ENCODE measurements around the gene KAZN. TPM values are rescaled to one million over a fixed set of nuclear protein-coding genes. Genes with fewer than 3 reads are reported as not detected.

KAZN gene
- total RNA-seq, 2 donors from 2014 or later, result 3.4 to 12.2 TPM

DNA sequence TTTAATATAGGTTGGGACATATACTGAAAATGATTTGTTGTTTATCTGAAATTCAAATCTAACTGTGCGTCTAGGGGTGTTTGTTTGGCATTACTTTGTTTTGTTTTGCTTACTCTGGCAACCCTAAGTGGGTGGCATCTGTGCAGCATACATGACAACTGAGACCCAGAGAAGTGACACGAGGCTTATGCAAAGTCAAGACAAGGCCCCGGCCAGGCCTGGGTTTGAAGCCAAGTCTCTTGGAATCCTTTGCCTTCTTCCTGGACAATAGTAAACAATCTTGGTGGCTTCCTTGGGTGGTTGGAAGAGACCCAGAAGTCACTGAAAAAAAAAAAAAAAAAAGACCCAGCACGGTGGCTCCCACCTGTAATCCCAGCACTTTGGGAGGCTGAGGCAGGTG is 357.5 kb downstream of the KAZN start:
- WGBS, 2 donors, result 69 to 70% methylated on average over 4 of the region's 4 CpGs
- DNase-seq (no peak), ATAC-seq (no peak)
- no peaks in the 10 kb centered on the region for H3K27me3 ChIP-seq
- no peak overlapping the region for H3K4me3 ChIP-seq
- peak overlapping the region in 1 of 4 donors; percentile 14 for H3K27ac ChIP-seq
- no peaks in the 10 kb centered on the region for H3K36me3 ChIP-seq (replicated peaks in 1 of 2; ENCODE audit: insufficient read depth in 1 of 2, low read depth in 2 of 2)
- H3K9me3 ChIP-seq, result no peaks in the 10 kb centered on the region
- intact Hi-C loops (cut with DNase I), result no loop called here
- no peak for TF ChIP-seq POLR2A (IDR thresholded peaks at IDR 0.05)
- TF ChIP-seq, protein P1, sequence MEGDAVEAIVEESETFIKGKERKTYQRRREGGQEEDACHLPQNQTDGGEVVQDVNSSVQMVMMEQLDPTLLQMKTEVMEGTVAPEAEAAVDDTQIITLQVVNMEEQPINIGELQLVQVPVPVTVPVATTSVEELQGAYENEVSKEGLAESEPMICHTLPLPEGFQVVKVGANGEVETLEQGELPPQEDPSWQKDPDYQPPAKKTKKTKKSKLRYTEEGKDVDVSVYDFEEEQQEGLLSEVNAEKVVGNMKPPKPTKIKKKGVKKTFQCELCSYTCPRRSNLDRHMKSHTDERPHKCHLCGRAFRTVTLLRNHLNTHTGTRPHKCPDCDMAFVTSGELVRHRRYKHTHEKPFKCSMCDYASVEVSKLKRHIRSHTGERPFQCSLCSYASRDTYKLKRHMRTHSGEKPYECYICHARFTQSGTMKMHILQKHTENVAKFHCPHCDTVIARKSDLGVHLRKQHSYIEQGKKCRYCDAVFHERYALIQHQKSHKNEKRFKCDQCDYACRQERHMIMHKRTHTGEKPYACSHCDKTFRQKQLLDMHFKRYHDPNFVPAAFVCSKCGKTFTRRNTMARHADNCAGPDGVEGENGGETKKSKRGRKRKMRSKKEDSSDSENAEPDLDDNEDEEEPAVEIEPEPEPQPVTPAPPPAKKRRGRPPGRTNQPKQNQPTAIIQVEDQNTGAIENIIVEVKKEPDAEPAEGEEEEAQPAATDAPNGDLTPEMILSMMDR (IDR thresholded peaks at IDR 0.05), result no peak
- peaks cover 23% of the 10 kb centered on the region for H3K4me1 ChIP-seq

DNA sequence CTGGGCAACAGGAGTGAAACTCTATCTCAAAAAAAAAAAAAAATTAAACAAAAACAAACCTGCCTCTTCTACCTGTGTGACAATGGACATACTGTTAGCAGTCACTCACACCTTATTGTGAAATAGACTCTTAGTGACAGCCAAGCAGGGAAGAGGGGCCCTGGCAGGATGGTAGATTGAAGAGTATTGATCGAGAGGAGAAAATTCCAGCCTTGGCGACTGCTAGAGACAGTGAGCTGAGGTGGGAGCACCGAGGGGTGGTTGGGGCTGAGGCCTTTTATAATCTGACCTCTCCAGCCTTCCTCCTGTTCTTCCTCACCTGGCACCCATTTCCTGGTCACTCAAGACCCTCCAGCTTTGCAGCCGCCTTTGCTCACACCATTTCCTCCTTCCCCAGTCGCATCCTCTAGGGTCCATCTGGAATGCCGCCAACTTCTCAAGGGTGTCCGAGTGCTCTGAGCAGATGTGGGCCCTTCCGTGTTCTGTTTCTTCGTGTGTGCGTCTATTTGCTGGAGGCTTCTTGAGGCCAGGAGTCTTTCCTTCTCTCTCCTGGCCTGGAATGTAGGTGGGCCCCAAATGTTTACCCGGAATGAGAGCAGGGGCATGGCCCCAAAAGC is 358.2 kb downstream of the KAZN start:
- DNase-seq (no peak), ATAC-seq (no peak)
- Histone ChIP-seq H3K27me3 (no peaks in the 10 kb centered on the region), H3K4me3 (no peak overlapping the region), H3K4me1 (peaks cover 23% of the 10 kb centered on the region), H3K36me3 (replicated peaks in 1 of 2; ENCODE audit: insufficient read depth in 1 of 2, low read depth in 2 of 2) (no peaks in the 10 kb centered on the region), H3K9me3 (no peaks in the 10 kb centered on the region), H3K27ac (no peak overlapping the region)
- no peak for TF ChIP-seq POLR2A (IDR thresholded peaks at IDR 0.05)
- TF ChIP-seq, protein P1 (IDR thresholded peaks at IDR 0.05), result no peak
- intact Hi-C loops (cut with DNase I), result no loop called here
- WGBS, 2 donors, result 78 to 90% methylated on average over 11 of the region's 11 CpGs

DNA sequence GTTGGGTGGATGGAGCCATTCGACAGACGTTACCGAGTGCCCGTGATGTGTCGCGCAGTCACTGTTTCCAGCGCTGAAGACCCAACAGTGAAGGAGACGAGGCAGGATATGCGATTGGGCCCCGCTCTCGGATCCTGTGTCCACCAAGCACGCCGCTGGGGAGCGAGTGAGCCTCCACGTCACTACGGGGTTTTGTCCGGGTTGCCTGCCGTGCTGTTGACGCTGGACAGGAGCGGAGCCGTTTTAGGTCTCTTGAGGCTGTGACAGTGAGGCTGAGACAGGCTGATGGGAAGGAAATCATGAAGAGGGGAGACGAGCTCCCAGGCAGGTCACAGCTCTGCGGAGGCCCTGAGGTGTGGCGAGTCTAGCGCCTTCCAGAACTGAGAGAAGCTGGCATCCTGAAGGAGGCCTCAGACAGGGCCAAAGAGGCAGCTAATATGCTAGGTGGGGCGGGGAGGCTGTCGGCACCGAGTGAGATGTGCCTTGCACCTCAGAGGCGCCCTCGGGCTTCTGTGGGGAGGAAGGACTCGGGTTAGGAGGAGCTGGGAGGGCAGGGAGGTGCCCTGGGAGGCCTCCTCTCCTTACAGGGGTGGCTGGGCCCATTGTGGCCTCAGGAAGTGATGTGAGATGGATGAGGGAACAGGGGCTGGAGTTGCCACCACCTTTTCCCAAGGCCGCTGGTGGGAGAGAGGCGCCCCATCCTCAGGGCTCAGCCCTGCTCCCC is 359.1 kb downstream of the KAZN start:
- Histone ChIP-seq H3K9me3 (no peaks in the 10 kb centered on the region), H3K36me3 (replicated peaks in 1 of 2; ENCODE audit: insufficient read depth in 1 of 2, low read depth in 2 of 2) (no peaks in the 10 kb centered on the region), H3K4me3 (no peak overlapping the region), H3K27ac (no peak overlapping the region), H3K27me3 (no peaks in the 10 kb centered on the region), H3K4me1 (peaks cover 21% of the 10 kb centered on the region)
- WGBS, 2 donors, result 94 to 97% methylated on average over 24 to 32 of the region's 33 CpGs
- DNase-seq, result no peak
- ATAC-seq, result no peak
- TF ChIP-seq, protein P1 (IDR thresholded peaks at IDR 0.05), result no peak
- TF ChIP-seq POLR2A (IDR thresholded peaks at IDR 0.05), result no peak
- intact Hi-C loops (cut with DNase I), result no loop called here

DNA sequence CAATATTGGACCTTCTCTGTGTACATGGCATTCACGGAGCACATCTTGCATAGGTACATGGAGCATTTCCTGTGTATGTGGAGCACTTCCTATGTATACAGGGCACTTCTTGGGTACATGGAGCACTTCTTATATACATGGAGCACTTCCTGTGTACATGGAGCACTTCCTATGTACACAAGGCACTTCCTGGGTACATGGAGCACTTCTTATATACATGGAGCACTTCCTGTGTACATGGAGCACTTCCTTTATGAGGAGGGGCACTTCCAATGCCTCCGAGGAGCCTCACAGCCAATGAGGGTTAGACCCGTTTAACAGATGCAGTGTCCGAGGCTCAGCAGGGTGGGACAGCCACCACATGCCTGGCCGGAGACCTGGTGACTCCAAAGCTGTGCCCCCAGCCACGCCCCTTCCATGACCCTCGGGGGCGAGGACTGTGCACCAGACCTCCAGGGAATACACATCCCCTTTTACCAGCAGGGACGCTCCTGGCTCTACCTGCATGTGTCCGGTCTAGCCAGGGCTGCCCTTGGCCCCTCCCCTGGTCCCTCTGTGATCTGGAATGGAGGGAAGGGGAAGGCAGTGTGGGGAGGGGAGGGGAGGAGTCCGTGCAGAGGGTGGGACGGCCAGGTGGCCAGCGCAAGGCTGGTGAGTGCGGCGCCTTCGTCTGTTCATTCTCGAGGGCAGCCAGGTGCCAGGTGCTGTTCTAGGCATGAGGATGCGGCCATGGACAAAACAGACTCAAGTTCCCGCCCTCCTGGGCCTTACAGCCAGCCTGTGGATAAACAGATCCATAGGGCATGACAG is 360.0 kb downstream of the KAZN start:
- intact Hi-C loops (cut with DNase I), result no loop called here
- H3K27me3 ChIP-seq, result no peaks in the 10 kb centered on the region
- WGBS, 2 donors, result 86 to 92% methylated on average over 8 to 17 of the region's 19 CpGs
- H3K36me3 ChIP-seq (replicated peaks in 1 of 2; ENCODE audit: insufficient read depth in 1 of 2, low read depth in 2 of 2), result no peaks in the 10 kb centered on the region
- H3K4me3 ChIP-seq, result no peak overlapping the region
- H3K27ac ChIP-seq, result no peak overlapping the region
- H3K4me1 ChIP-seq, result peaks cover 13% of the 10 kb centered on the region
- TF ChIP-seq, protein P1 (IDR thresholded peaks at IDR 0.05), result no peak
- TF ChIP-seq POLR2A (IDR thresholded peaks at IDR 0.05), result no peak
- H3K9me3 ChIP-seq, result no peaks in the 10 kb centered on the region
- DNase-seq (no peak), ATAC-seq (no peak)

Measured in body of pancreas (tissue), 4 donors.